Nephron progenitor cell (in vitro differentiated cells): ENCODE data around the gene SPATA6L.

Experiments
- DNase-seq: peaks from one replicate; pipeline ENCODE4 v3.0.0; 2021
- H3K27ac Mint-ChIP-seq: 2 replicates; pipeline ENCODE4 v1.8.0; 2021; ENCODE audit warnings: mild to moderate bottlenecking, moderate library complexity, mixed read lengths
- H3K27me3 Mint-ChIP-seq: 2 replicates; pipeline ENCODE4 v1.8.0; 2021; ENCODE audit warnings: mild to moderate bottlenecking, low read depth, mixed read lengths; ENCODE audit not compliant: poor library complexity
- H3K36me3 Mint-ChIP-seq: 2 replicates; pipeline ENCODE4 v1.8.0; 2021; ENCODE audit warnings: low read depth, mixed read lengths
- H3K4me1 Mint-ChIP-seq: 2 replicates; pipeline ENCODE4 v1.8.0; 2021; ENCODE audit warnings: mixed read lengths
- H3K4me3 Mint-ChIP-seq: 2 replicates; pipeline ENCODE4 v1.8.0; 2021; ENCODE audit warnings: mild to moderate bottlenecking, moderate library complexity, mixed read lengths
- H3K9me3 Mint-ChIP-seq: 2 replicates; pipeline ENCODE4 v1.8.0; 2021; ENCODE audit warnings: mild to moderate bottlenecking, moderate library complexity, mixed read lengths
- CTCF ChIP-seq: fragments of 200-600 bp; sonication (generic); IDR thresholded peaks from 2 replicates; pipeline ENCODE4 v1.5.0; 2021; ENCODE audit warnings: antibody characterized with exemption

The SPATA6L gene

GRCh38 chr9:4581035-4581760 lies 85.1 kb downstream of the SPATA6L start:
- Mint-ChIP-seq H3K4me1 (no peaks in the 10 kb centered on the region), H3K27me3 (peaks cover 8% of the 10 kb centered on the region), H3K27ac (no peak overlapping the region), H3K4me3 (no peak overlapping the region), H3K36me3 (no peaks in the 10 kb centered on the region), H3K9me3 (no peaks in the 10 kb centered on the region)
- no peak for DNase-seq
- no peak for TF ChIP-seq CTCF

GRCh38 chr9:4579001-4579400 lies 87.3 kb downstream of the SPATA6L start:
- H3K4me3 Mint-ChIP-seq = no peak overlapping the region
- TF ChIP-seq CTCF = no peak
- no peaks in the 10 kb centered on the region for H3K9me3 Mint-ChIP-seq
- no peak for DNase-seq
- no peaks in the 10 kb centered on the region for H3K36me3 Mint-ChIP-seq
- H3K27me3 Mint-ChIP-seq = peaks cover 3% of the 10 kb centered on the region
- no peak overlapping the region for H3K27ac Mint-ChIP-seq
- H3K4me1 Mint-ChIP-seq = peaks cover 2% of the 10 kb centered on the region

GRCh38 chr9:4576448-4576847 lies 89.8 kb downstream of the SPATA6L start:
- Mint-ChIP-seq H3K9me3 (no peaks in the 10 kb centered on the region), H3K36me3 (no peaks in the 10 kb centered on the region), H3K27me3 (no peaks in the 10 kb centered on the region), H3K4me3 (no peak overlapping the region), H3K27ac (no peak overlapping the region), H3K4me1 (peaks cover 6% of the 10 kb centered on the region)
- no peak for DNase-seq
- no peak for TF ChIP-seq CTCF

- TF ChIP-seq CTCF = no peak
- H3K27ac Mint-ChIP-seq = no peak overlapping the region
- H3K9me3 Mint-ChIP-seq = no peaks in the 10 kb centered on the region
- H3K36me3 Mint-ChIP-seq = no peaks in the 10 kb centered on the region
- DNase-seq = no peak
- no peaks in the 10 kb centered on the region for H3K27me3 Mint-ChIP-seq
- peaks cover 6% of the 10 kb centered on the region for H3K4me1 Mint-ChIP-seq
- H3K4me3 Mint-ChIP-seq = no peak overlapping the region
These were observed 90.3 kb downstream of the SPATA6L start for GRCh38 chr9:4575997-4576396.

- DNase-seq = no peak
- TF ChIP-seq CTCF = no peak
- Mint-ChIP-seq H3K4me3 (no peak overlapping the region), H3K36me3 (no peaks in the 10 kb centered on the region), H3K9me3 (no peaks in the 10 kb centered on the region), H3K4me1 (peaks cover 6% of the 10 kb centered on the region), H3K27ac (no peak overlapping the region), H3K27me3 (no peaks in the 10 kb centered on the region)
These were observed 91.5 kb downstream of the SPATA6L start for GRCh38 chr9:4574657-4575243.
